Spleen (tissue), 11 donors: ENCODE results near the gene PDZD2. TPM values are rescaled to one million over a fixed set of nuclear protein-coding genes. Genes with fewer than 3 reads are reported as not detected.

Experiments
- DNase-seq: peaks from one replicate; pipeline ENCODE4 v3.0.0-alpha.2; 2020
- H3K27ac ChIP-seq, 8 donors: fragments of 200-600 bp; sonication (generic) in 7 of 8; 1 replicate in 4 of 8; 2 replicates in 4 of 8; pipeline versions ENCODE4 v1.5.0 to v1.8.0; 2016 to 2021; ENCODE audit warnings: inconsistent platforms in 4 of 8, mild to moderate bottlenecking in 4 of 8, moderate library complexity in 1 of 8
- H3K27me3 ChIP-seq, 7 donors: fragments of 200-600 bp; sonication (generic) in 6 of 7; replicated peaks in 1 of 7; 1 replicate in 4 of 7; 2 replicates in 3 of 7; pipeline versions ENCODE4 v1.5.0 to v1.8.0; 2016 to 2021; ENCODE audit warnings: inconsistent platforms in 3 of 7, mild to moderate bottlenecking in 1 of 7
- H3K36me3 ChIP-seq, 6 donors: fragments of 200-600 bp; sonication (generic) in 5 of 6; 1 replicate in 4 of 6; 2 replicates in 2 of 6; pipeline versions ENCODE4 v1.5.0 to v1.8.0; 2016 to 2021; ENCODE audit warnings: inconsistent platforms in 2 of 6
- H3K4me1 ChIP-seq, 6 donors: fragments of 200-600 bp; sonication (generic) in 5 of 6; 1 replicate in 3 of 6; 2 replicates in 3 of 6; pipeline versions ENCODE4 v1.5.0 to v1.8.0; 2016 to 2021; ENCODE audit warnings: inconsistent platforms in 3 of 6
- H3K4me3 ChIP-seq, 8 donors: fragments of 200-600 bp; sonication (generic) in 7 of 8; 1 replicate in 4 of 8; 2 replicates in 4 of 8; pipeline versions ENCODE4 v1.5.0 to v1.8.0; 2016 to 2021; ENCODE audit warnings: inconsistent platforms in 4 of 8, mild to moderate bottlenecking in 4 of 8, moderate library complexity in 2 of 8
- H3K9me3 ChIP-seq, 8 donors: fragments of 200-600 bp; sonication (generic) in 7 of 8; 1 replicate in 4 of 8; 2 replicates in 4 of 8; pipeline versions ENCODE4 v1.5.0 to v1.8.0; 2016 to 2021; ENCODE audit warnings: inconsistent platforms in 4 of 8
- POLR2A ChIP-seq, 3 donors: fragments of 450-650 bp; IDR thresholded peaks; one replicate each; pipeline ENCODE4 v1.5.1; 2017; ENCODE audit warnings: antibody characterized with exemption in 3 of 3, mild to moderate bottlenecking in 1 of 3
- POLR2AphosphoS5 ChIP-seq, 3 donors: sonication (generic); formaldehyde crosslinking; IDR thresholded peaks; one replicate each; pipeline ENCODE4 v1.5.1; 2017; ENCODE audit warnings: antibody characterized with exemption in 3 of 3
- WGBS, 5 donors: extraction: QIAGEN DNeasy Blood & Tissue Kit in 3 of 5; methylation state at CpG; one replicate each; pipeline versions ENCODE4 v1.1.5 to v1.1.7; 2013 to 2018; 5-methylcytosine and 5-hydroxymethylcytosine counted together
- intact Hi-C: fragments of 100-400 bp; cut with DNase I; formaldehyde crosslinking; loops from one replicate; pipeline ENCODE4 v1.15.0; 2023; ENCODE audit warnings: low total_unique reads
- polyA plus RNA-seq, 3 donors: library from polyadenylated mRNA; stranded (reverse); fragments of 200-250 nt; gene quantifications; one replicate each; pipeline ENCODE4 v1.2.1, GENCODE V29; 2013
- total RNA-seq, 7 donors: library from RNA; depleted of rRNA in 3 of 7; stranded (reverse); fragments of >200 nt in 3 of 7; fragmentation: NEBNext Ultra II Directional in 4 of 7; extraction: Animal tissue kit (Norgen Biotek cat#: 25700) in 4 of 7; gene quantifications; one replicate each; pipeline versions ENCODE4 v1.1.0 to v1.2.1, GENCODE V29; 2016 to 2021
- TF ChIP-seq, protein P1 (sequence below), 11 experiments: fragments of 200-600 bp in 7 of 11; fragments of 450-650 bp in 4 of 11; sonication (generic) in 4 of 11; IDR thresholded peaks in 8 of 11; conservative IDR thresholded peaks in 3 of 11; 1 replicate in 7 of 11; 2 replicates in 4 of 11; pipeline versions ENCODE4 v1.4.0 to v1.8.0; 2016 to 2021; ENCODE audit warnings: antibody characterized with exemption in 11 of 11, inconsistent platforms in 4 of 11, mild to moderate bottlenecking in 1 of 11
- donor health status: healthy with polysubstance abuse.
- donor health status: DM: no; HTN: no; CAD: no; lungs with moderate emphysema.
- donor health status: DM: no; HTN: no; CAD: no.
- donor health status: Bipolar disorder and iron deficiency.
- donor health status: healthy.
- donor health status: DM: no; HTN: no; CAD: no.
- donor health status: DM: yes; HTN: yes; CAD: no.

The PDZD2 gene
- total and polyA plus RNA-seq, 10 donors = 0.09 to 4.7 (median 2.4) TPM

GRCh38 chr5:31911291-31912265, 272.6 kb downstream of the PDZD2 start:
- DNase-seq = no peak
- Histone ChIP-seq H3K4me3 (no peak overlapping the region), H3K36me3 (no peaks in the 10 kb centered on the region), H3K9me3 (no peaks in the 10 kb centered on the region), H3K27ac (no peak overlapping the region), H3K4me1 (no peaks in the 10 kb centered on the region), H3K27me3 (no peaks in the 10 kb centered on the region)
- intact Hi-C loops = no loop called here
- TF ChIP-seq POLR2A (IDR thresholded peaks at IDR 0.05) (no peak), POLR2AphosphoS5 (IDR thresholded peaks at IDR 0.05) (no peak)
- TF ChIP-seq, protein P1, sequence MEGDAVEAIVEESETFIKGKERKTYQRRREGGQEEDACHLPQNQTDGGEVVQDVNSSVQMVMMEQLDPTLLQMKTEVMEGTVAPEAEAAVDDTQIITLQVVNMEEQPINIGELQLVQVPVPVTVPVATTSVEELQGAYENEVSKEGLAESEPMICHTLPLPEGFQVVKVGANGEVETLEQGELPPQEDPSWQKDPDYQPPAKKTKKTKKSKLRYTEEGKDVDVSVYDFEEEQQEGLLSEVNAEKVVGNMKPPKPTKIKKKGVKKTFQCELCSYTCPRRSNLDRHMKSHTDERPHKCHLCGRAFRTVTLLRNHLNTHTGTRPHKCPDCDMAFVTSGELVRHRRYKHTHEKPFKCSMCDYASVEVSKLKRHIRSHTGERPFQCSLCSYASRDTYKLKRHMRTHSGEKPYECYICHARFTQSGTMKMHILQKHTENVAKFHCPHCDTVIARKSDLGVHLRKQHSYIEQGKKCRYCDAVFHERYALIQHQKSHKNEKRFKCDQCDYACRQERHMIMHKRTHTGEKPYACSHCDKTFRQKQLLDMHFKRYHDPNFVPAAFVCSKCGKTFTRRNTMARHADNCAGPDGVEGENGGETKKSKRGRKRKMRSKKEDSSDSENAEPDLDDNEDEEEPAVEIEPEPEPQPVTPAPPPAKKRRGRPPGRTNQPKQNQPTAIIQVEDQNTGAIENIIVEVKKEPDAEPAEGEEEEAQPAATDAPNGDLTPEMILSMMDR (IDR thresholded peaks at IDR 0.05 in 8 of 11, conservative IDR thresholded peaks at IDR 0.05 in 3 of 11) = no peak
- WGBS, 5 donors = 84 to 91% (median 87%) methylated on average over 14 to 15 of the region's 15 CpGs

DNA sequence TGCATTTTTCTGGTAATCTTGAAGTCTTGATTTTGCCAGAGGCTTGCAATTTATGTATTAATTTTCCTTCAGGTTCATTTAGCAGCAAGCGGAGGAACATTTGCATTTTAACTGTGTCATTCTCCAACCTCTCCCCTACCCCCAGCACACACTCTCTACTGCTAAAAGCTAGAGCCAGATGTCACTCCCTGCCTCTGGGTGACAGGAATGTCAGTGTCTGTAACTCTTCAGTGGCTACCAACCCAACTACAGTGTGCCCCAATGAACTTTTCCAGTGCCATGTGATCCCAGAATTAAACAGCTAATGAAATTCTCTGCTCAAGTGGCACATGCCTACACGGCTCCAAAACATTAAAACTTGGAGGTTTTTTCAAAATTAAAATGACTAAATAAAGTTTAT, 274.9 kb downstream of the PDZD2 start:
- Histone ChIP-seq H3K27me3 (no peaks in the 10 kb centered on the region), H3K27ac (no peak overlapping the region), H3K4me3 (no peak overlapping the region), H3K36me3 (no peaks in the 10 kb centered on the region), H3K9me3 (no peaks in the 10 kb centered on the region), H3K4me1 (no peaks in the 10 kb centered on the region)
- 82 to 88% (median 83%) methylated on average over 2 of the region's 2 CpGs for WGBS, 5 donors
- TF ChIP-seq POLR2AphosphoS5 (IDR thresholded peaks at IDR 0.05) (no peak), POLR2A (IDR thresholded peaks at IDR 0.05) (no peak)
- TF ChIP-seq, protein P1 (IDR thresholded peaks at IDR 0.05 in 8 of 11, conservative IDR thresholded peaks at IDR 0.05 in 3 of 11) = no peak
- intact Hi-C loops = no loop called here
- no peak for DNase-seq

- H3K27me3 ChIP-seq = no peaks in the 10 kb centered on the region
- no peaks in the 10 kb centered on the region for H3K36me3 ChIP-seq
- DNase-seq = no peak
- no peak overlapping the region for H3K4me3 ChIP-seq
- intact Hi-C loops = no loop called here
- no peaks in the 10 kb centered on the region for H3K9me3 ChIP-seq
- TF ChIP-seq POLR2AphosphoS5 (IDR thresholded peaks at IDR 0.05) (no peak), POLR2A (IDR thresholded peaks at IDR 0.05) (no peak)
- TF ChIP-seq, protein P1 (IDR thresholded peaks at IDR 0.05 in 8 of 11, conservative IDR thresholded peaks at IDR 0.05 in 3 of 11) = no peak
- H3K4me1 ChIP-seq = no peaks in the 10 kb centered on the region
- no peak overlapping the region for H3K27ac ChIP-seq
- 81 to 93% (median 85%) methylated on average over 8 of the region's 8 CpGs for WGBS, 5 donors
These were observed 277.4 kb downstream of the PDZD2 start for GRCh38 chr5:31916327-31916726.

DNA sequence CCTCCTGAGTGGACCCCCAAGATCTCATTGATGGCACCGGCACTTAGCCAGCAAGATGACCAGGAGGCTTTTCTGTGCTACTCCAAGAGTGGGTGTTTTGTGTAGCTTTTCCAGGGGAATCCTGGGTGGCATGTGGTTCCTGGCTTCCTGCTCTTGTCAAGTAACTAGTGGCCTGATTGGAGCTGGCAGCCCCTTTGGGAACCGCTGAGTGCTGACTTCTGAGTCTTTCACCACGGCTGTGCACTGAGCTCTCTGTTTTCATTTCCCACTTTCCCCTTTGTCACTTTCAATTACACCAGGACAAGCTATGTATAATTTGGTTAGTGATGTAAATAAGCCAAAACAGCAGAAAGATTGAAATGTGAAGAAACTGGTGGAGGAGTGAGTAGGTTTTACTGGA, 279.8 kb downstream of the PDZD2 start:
- Histone ChIP-seq H3K27me3 (no peaks in the 10 kb centered on the region), H3K4me3 (no peak overlapping the region), H3K9me3 (no peaks in the 10 kb centered on the region), H3K27ac (no peak overlapping the region), H3K4me1 (no peaks in the 10 kb centered on the region), H3K36me3 (no peaks in the 10 kb centered on the region)
- TF ChIP-seq, protein P1 (IDR thresholded peaks at IDR 0.05 in 8 of 11, conservative IDR thresholded peaks at IDR 0.05 in 3 of 11) = no peak
- no peak for TF ChIP-seq POLR2AphosphoS5 (IDR thresholded peaks at IDR 0.05)
- TF ChIP-seq POLR2A (IDR thresholded peaks at IDR 0.05) = no peak
- 75 to 91% (median 83%) methylated on average over 3 of the region's 3 CpGs for WGBS, 5 donors
- DNase-seq = no peak
- intact Hi-C loops = no loop called here
